Omental fat pad (tissue), 4 donors: ENCODE measurements around the gene FAT3. TPM values are rescaled to one million over a fixed set of nuclear protein-coding genes. Genes with fewer than 3 reads are reported as not detected.

Experiments
- ATAC-seq: fragments of 150-250 bp; one replicate; pipeline ENCODE4 v1.9.1; 2016; ENCODE audit warnings: mild to moderate bottlenecking, moderate library complexity; ENCODE audit not compliant: low FRiP score
- DNase-seq: peaks from one replicate; pipeline ENCODE4 v3.0.0-alpha.2; 2019; ENCODE audit warnings: low spot score
- CTCF ChIP-seq, 3 donors: fragments of 450-650 bp; IDR thresholded peaks; one replicate each; pipeline ENCODE4 v1.5.1; 2016 to 2017; ENCODE audit warnings: antibody characterized with exemption in 3 of 3, mild to moderate bottlenecking in 3 of 3, moderate library complexity in 2 of 3
- total RNA-seq, 4 donors: library from RNA; depleted of rRNA; stranded (reverse); fragments of >200 nt; gene quantifications; one replicate each; pipeline ENCODE4 v1.1.0, GENCODE V29; 2016

FAT3 gene
- total RNA-seq, 4 donors from 2014 or later: 1.1 to 3.2 (median 2.2) TPM

GRCh38 chr11:92266806-92267205, 42.2 kb downstream of the FAT3 start:
- DNase-seq: no peak
- no peak for TF ChIP-seq CTCF (IDR thresholded peaks at IDR 0.05)
- ATAC-seq: no peak

DNA sequence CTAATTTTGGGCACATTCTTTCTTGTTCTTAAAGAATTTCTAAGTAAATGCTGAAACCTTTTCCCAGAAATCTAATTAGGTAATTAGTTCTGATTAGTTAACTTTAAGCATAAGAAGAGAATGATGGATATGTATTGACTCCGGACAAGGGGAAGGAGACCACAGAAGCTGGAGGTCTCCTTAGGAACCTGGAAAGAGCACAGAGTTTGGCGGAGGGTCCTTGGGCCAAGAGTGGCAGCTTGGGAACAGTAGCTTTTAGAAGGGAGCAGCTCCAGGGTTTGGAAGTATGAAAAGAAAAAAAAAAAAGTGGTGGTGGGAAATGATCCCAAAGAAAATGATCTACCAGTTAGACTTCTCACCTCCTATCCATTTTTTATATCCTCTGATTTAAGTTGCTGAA, 42.7 kb downstream of the FAT3 start:
- DNase-seq (no peak), ATAC-seq (no peak)
- TF ChIP-seq CTCF (IDR thresholded peaks at IDR 0.05): no peak

DNA sequence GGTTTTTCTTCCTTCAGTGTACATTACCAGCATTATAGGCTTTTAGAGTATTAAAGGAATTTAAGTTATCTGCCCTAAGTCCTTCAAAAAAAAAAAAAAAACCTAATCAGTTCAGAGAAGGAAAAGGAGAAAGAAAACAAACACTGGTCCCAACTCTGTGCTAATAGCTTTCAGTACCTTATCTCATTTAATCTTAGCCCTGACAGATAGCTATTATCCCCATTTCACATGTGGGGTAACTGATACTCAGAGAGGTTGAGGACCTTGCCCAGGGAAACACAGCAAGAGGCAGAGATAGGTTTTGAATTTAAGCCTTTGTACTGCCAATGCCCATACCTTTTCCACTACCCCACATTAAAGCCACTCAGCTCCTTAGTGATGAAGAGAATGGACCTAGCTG, 43.4 kb downstream of the FAT3 start:
- ATAC-seq (no peak), DNase-seq (no peak)
- no peak for TF ChIP-seq CTCF (IDR thresholded peaks at IDR 0.05)

- TF ChIP-seq CTCF (IDR thresholded peaks at IDR 0.05): no peak
- DNase-seq (no peak), ATAC-seq (no peak)
Observed at GRCh38 chr11:92268546-92268945, 43.9 kb downstream of the FAT3 start.

DNA sequence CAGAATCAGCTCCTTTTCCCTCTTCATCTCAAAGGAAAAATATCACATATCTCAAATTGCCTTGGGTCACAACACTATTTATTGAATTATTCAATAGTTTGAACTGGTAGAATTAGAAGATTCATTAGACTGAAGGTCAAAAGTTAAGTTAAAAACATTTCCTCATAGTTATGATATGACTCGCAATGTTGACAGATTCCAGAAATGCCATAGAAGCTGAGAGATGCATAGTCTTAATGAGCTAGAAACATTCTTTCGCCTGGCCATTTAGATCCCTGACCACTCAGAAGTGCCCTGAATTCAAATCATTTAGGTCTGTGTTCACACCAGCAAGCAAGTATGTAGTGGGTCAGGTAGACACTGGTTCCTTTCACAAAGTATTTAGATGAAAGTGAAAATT, 44.4 kb downstream of the FAT3 start:
- ATAC-seq (peak; percentile 57), DNase-seq (no peak)
- no peak for TF ChIP-seq CTCF (IDR thresholded peaks at IDR 0.05)

GRCh38 chr11:92269841-92270240, 45.2 kb downstream of the FAT3 start:
- ATAC-seq (no peak), DNase-seq (no peak)
- TF ChIP-seq CTCF (IDR thresholded peaks at IDR 0.05): no peak

DNA sequence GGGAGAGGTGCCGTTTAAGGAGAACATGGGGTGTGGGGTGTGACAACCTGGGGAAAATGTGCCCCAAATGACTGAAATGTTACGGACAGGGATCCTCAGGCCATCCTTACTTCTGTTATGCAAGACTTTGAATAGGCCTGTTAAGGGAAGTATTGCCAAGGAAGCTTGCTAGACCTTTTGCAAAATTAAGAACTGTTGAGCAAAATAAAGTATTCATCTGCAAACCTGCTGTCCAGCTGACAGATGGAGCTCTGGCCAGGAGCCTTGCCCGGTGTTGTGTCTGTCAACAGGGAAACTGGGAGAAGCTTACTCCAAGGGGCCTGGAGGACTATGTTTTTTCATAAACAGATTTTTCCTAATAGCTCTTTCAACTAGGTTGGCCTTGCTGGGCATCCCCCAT, 48.0 kb downstream of the FAT3 start:
- DNase-seq (no peak), ATAC-seq (no peak)
- TF ChIP-seq CTCF (IDR thresholded peaks at IDR 0.05): no peak
